HG03196 (cell line): ENCODE measurements around the gene TGFBI.

Experiments
- ATAC-seq: cut with Tn5 transposase; IDR thresholded peaks from one replicate; pipeline ENCODE4 v1.9.1; 2021; ENCODE audit not compliant: unreplicated experiment

Gene TGFBI

GRCh38 chr5:136086783-136087566 lies 58.2 kb downstream of the TGFBI start:
- no peak for ATAC-seq

DNA sequence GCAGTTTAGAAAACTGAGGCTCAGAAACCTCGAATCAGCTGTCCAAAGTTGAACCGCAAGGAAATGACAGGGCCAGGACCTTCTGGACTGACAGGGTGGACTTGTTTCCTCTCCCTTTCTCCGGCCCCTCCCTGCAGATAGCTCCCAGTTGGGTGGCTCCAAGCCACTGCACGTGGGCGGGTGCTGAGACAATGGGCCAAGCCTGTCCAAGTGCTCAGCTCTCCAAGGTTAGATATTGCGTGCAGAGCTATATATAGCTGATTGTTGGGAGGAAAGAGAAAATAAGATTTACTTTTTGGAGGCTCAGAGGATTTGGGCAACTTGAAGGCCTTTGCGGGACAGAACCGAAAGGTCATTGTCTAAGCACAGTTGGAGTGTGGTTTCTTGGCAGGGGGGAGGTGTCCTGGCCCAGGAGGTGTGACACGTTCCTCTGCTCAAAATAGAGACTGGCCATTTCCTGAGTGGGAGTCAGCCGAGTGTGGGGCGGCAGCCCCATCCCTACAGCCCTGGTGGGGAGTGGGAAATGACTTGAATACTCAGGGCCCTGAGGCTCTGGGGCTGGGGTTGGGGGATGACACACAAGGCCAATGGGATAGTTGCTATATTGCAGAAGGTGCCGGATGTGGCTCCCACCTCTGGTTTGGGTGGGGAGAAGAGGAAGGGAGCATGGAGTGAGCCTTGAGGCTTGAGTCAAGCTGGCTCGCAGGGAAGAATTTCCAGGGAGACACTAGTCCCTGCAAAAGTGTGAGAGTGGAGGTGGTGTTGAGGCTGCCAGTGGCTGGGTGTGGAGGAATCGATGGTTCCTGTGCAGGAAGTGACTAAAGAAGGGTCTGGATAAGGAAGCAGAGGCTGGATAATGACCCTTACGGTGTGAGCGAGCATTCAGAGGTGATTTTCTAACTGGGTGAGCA lies 59.4 kb downstream of the TGFBI start:
- ATAC-seq = no peak

DNA sequence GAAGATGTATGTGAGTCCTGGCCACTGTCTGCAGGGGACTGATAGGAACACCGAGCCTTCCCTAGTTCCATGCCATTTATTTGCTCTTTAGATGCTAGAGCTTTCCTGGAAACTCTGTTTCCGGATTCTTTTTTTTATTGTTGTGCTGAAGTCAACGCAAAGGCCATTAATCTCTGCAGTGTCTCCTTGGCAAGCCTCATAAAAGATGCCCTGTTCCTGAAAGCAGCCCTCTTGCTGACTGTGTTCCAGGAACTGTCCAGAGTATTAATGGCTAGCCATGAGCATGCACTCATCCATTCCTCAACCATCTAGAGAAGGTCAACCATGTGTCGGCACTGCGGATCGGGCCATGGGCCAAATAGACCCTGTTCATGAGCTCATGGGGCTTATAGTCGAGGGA lies 61.0 kb downstream of the TGFBI start:
- ATAC-seq = no peak

- no peak for ATAC-seq
Measured at GRCh38 chr5:136090319-136090718, 61.5 kb downstream of the TGFBI start.

DNA sequence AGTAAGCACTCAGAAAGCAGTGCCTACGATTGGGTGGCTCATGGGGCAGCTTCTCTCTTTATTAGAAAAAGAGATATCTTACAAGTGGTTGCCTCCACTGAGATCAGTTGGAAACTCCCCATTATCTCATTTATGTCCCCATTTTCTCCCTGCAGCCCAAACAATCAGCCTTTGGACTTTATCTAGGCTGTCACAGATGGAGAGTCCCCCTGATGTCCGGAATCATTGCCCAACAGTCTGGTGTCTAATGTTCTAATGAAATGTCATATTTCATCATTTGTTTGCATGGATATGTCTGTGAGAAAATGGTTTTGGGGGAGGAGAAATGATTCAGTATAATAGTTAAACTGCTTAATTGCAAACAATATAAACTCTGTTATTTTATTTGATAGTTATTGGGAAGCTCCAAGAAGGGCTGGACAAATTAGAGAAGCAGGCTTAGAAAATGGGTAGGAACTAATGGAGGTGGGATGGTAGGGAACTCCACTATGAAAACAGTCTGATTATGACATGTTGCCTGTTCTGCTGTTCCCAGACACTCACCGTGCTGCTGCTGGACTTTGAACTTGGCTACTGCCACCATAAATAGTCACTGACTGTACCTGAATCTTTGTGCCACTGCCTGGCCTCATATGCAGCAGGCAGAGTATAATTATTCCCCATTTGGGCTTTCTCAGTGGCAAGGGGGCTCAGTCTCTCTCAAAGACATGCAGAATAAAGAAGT lies 65.6 kb downstream of the TGFBI start:
- ATAC-seq = no peak

GRCh38 chr5:136094913-136095641 lies 66.3 kb downstream of the TGFBI start:
- no peak for ATAC-seq

DNA sequence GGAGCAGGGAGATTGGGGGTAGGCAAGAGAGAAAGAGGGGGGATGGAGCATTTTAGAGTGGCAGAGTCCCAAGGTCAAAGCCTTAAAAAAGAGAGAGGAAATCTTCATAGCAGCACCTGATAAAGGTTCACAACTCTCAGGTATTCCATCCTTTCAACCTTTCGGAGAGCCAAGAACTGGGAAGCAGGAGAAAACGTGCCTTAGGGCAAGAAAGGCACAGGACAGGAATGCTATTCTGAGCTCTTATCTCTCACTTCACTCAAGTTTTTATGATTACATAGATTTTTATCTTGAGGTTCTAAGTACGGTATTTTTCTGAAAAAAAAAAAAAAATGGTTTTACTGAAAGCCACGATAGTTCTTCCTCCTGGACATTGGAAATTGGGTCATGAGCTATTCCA lies 69.4 kb downstream of the TGFBI start:
- no peak for ATAC-seq

- no peak for ATAC-seq
Measured at GRCh38 chr5:136099870-136100269, 71.1 kb downstream of the TGFBI start.

DNA sequence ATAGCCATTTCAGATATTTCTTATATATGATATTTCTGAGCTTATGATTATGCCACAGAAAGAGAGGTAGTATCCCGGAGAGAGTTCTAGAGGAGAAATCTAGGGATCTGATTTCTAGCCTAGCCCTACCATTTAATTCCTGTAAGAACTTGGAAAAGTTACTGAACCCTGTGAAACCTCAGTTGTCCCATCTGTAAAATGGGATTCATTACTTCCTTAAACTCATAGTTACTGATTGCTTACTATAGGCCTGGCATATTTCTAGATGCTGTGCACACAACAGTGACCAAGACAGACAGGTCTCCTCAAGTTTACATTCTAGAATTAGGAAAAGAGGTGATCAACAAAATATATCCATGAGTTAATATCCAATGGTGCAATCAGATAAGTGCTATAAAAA lies 73.1 kb downstream of the TGFBI start:
- ATAC-seq = no peak

GRCh38 chr5:136103118-136103517 lies 74.3 kb downstream of the TGFBI start:
- ATAC-seq = peak; percentile 68

- no peak for ATAC-seq
Measured at GRCh38 chr5:136104306-136104965, 75.6 kb downstream of the TGFBI start.

DNA sequence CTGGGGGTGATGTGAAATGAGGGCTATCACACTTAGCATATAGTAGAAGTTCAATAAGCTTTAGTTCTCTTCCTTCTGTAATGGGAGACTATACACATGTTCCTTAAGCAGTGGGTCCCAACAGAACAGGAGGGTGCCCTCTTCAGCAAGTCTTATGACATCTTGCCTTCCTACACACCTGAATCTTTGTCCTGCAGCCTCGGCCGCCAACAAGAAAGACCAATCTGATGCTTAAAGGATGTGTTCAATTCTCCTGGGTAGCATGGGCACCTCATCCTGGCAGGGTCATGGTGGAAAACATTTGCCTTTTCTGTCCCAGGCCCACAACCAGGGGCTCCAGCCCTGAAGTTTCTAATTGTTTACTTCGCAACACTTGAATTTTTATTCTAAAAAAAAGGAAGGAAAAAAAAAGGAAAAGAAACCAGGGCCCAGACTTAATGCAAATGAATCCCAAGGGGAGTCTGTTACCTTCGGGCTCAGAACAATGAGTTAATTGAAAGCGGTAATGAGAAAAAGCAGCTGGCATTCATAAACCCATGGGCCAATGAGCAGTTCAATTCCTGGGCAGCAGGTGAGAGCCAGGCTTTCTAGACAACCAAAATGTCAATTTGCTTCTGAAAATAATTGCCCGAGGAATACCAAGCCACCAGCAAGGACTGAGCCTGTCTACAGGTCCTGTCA lies 77.7 kb downstream of the TGFBI start:
- no peak for ATAC-seq

DNA sequence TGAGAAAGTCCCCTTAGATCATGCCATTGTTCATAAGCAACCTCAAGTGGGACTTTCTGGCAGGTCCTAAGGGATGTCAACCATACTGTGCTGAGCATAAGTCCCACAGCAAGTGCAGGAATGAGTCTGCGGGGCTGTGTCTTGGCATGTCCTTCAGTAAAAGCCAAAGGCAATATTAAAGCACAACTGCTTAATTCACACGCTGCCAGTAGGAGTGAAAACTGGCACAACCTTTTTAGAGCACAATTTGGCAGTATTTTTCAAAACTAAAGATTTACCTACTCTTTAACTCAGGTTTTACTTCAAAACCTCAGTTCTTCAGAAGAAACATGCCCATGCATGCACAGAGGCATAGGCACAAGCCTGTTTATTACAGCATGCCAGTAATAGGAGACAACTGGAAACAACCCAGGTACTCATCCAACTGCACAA lies 79.4 kb downstream of the TGFBI start:
- no peak for ATAC-seq

- no peak for ATAC-seq
Measured at GRCh38 chr5:136108766-136109165, 80.0 kb downstream of the TGFBI start.

GRCh38 chr5:136109453-136110135 lies 80.8 kb downstream of the TGFBI start:
- no peak for ATAC-seq
